AG09319 (cell line): ENCODE data around the gene PCARE.

Experiments
- DNase-seq: peaks from one replicate; pipeline ENCODE4 v3.0.0-alpha.2; 2010; ENCODE audit warnings: low read depth; ENCODE audit errors: extremely low read depth
- CTCF ChIP-seq: IDR thresholded peaks from 2 replicates; pipeline ENCODE4 v1.5.1; 2011; ENCODE audit warnings: low read depth, mild to moderate bottlenecking, inconsistent platforms, low read length, moderate library complexity

Gene PCARE

DNA sequence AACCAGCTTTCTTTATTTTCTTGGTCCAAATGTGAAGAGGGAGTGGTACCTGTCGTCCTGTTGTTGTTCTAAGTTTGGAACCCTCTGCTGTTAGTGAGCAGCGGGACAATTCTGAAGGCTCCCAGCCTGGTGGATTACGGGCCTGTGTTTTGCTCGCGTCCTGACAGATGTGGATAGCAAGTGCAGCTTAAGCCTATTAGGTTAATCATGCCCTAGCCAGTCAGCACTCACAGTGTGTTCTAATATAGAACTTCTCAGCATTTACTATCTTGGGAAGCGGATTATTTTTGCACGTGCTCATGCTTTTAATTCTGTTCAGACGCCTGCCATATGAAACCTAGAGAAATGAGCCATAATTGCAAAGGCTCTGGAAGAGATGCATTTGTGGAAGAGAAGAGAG lies at the start of gene PCARE:
PCARE (minus strand) TSS at position 113 of the 400 bp plus-strand sequence. CDS start 262 bp downstream, outside the sequence.
- no peak for TF ChIP-seq CTCF
- DNase-seq = no peak

GRCh38 chr2:29123617-29124349 lies 49.5 kb upstream of the PCARE start:
- no peak for TF ChIP-seq CTCF
- peak; percentile 23 for DNase-seq

DNA sequence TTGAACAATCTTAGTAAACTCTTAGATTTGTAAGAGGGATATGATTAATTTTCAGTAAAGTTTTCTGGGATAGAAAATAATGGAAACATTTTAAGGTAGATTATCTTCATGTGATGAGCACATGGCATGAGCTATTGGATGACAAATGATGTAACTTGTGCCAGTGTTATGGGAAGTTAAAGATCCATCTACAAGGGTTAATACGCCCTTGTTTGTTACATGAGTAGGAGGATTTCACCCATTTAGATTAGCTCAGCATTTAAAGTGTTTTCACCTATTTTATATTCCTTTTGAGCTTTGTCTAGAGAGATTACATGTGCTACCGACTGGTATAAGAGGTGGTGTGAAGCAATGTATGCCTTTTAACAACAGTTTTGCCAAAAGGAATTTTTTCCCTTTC lies 46.5 kb upstream of the PCARE start:
- DNase-seq = no peak
- TF ChIP-seq CTCF = no peak

- DNase-seq = no peak
- no peak for TF ChIP-seq CTCF
These were observed 44.9 kb upstream of the PCARE start for GRCh38 chr2:29119211-29119610.

GRCh38 chr2:29117636-29118303 lies 43.4 kb upstream of the PCARE start:
- DNase-seq = no peak

DNA sequence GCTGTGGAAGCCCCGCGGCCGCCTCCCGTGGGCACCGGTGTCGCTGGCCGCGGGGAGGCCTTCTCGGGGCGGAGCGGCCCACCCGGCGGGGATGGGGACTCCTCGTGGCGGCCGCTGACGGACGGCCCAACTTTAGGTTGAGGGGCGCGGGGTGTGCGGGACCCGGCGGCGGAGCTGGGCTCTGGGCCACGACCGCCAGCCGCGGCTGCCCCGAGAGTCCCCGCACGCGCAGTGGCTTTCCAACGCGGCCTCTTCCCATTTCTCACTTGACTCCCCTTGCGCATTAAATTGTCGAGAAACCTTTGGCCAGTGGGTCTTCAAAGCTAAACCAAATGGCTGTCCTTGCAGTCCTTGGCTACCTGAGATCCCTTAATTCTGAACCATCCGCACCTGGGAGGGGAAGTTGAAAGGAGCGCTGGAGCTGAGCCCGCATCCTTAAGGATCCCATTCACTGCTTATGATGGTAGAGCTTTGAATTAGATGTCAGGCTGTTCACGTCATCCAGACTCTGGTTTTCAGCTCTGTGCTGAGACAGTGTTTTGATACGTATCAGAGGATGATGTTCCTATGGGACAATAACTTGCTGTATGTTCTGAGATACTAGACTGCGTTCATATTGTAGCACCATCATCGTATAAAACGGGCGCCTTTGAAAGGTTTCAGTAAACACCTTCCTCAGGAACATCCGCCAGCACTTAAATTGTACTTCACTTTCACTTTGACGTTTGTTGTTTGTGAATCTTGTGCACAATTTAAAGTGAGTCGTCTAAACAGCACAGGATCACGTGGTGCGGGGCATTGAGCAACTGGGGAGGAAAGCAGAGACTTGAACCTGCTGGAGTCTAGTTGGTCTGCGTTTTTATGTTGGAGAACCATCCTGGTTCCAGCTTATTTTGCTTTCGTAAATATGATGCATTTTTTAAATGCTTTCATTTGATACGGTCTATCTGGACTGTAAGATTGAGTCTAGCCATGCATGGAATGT lies 41.8 kb upstream of the PCARE start:
- no peak for TF ChIP-seq CTCF
- peak; percentile 77 for DNase-seq

More at GRCh38 chr2:29117636-29118303, 43.4 kb upstream of the PCARE start:
- no peak for TF ChIP-seq CTCF
